HFFc6 (cell line): ENCODE results near the gene MAP2K4. TPM values are rescaled to one million over a fixed set of nuclear protein-coding genes. Genes with fewer than 3 reads are reported as not detected.

Source experiments
- DNase-seq: peaks from one replicate; pipeline ENCODE4 v3.0.0-alpha.2; 2018
- H3K27ac Mint-ChIP-seq: 2 replicates; pipeline ENCODE4 v1.8.0; 2020; ENCODE audit warnings: mild to moderate bottlenecking, mixed read lengths
- H3K27me3 Mint-ChIP-seq: 2 replicates; pipeline ENCODE4 v1.8.0; 2021; ENCODE audit warnings: mild to moderate bottlenecking, moderate library complexity, mixed read lengths; ENCODE audit not compliant: insufficient read depth
- H3K36me3 Mint-ChIP-seq: 2 replicates; pipeline ENCODE4 v1.8.0; 2021; ENCODE audit warnings: low read depth, mixed read lengths
- H3K4me1 Mint-ChIP-seq: 2 replicates; pipeline ENCODE4 v1.8.0; 2020; ENCODE audit warnings: low read depth, mixed read lengths
- H3K4me3 Mint-ChIP-seq: 2 replicates; pipeline ENCODE4 v1.8.0; 2020; ENCODE audit warnings: mild to moderate bottlenecking, moderate library complexity, mixed read lengths
- H3K9me3 Mint-ChIP-seq: 2 replicates; pipeline ENCODE4 v1.8.0; 2020; ENCODE audit warnings: mild to moderate bottlenecking, mixed read lengths
- CTCF ChIP-seq: fragments of 200-600 bp; sonication (generic); IDR thresholded peaks from 2 replicates; pipeline ENCODE4 v1.5.0; 2021; ENCODE audit warnings: antibody characterized with exemption, mild to moderate bottlenecking
- total RNA-seq, 6 experiments: library from RNA; stranded (reverse); fragmentation: NEBNext Ultra II Directional; extraction: Animal tissue kit (Norgen Biotek cat#: 25700); gene quantifications; 2 replicates in 1 of 6; 3 replicates in 5 of 6; pipeline ENCODE4 v1.2.3, GENCODE V29; 2021

Gene MAP2K4
- total RNA-seq, 6 experiments from 2014 or later, result 24.0 to 31.7 (median 26.9) TPM

- H3K4me3 Mint-ChIP-seq, result no peak overlapping the region
- no peaks in the 10 kb centered on the region; the same call in 1 of the 2 replicates for H3K27me3 Mint-ChIP-seq
- H3K36me3 Mint-ChIP-seq, result peaks cover 10% of the 10 kb centered on the region; the same call in 1 of the 2 replicates
- no peak for DNase-seq
- no peak overlapping the region for H3K27ac Mint-ChIP-seq
- H3K4me1 Mint-ChIP-seq, result peaks cover 43% of the 10 kb centered on the region
- no peaks in the 10 kb centered on the region for H3K9me3 Mint-ChIP-seq
- TF ChIP-seq CTCF, result no peak
Measured at GRCh38 chr17:12037970-12038369, 17.3 kb downstream of the MAP2K4 start.

DNA sequence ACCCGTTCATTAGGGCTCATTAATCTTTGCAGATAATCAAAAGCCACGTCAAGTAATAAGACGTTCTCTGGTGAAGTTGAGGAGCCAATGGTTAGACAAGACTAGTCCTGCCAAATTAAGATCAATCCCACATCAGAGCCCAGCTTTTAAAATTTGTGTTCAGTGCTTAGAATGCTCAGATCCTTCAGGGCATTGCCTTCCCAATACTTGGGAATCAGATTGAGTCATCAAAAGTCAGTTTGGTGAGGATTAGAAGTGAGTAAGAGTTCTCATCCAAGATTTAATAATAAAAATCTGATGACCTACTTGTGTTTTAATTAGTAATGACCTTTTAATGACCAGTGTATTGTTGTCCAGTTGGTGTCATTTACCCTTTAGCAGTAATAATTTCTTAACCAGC lies 19.8 kb downstream of the MAP2K4 start:
- Mint-ChIP-seq H3K4me3 (peak overlapping the region; percentile 71), H3K9me3 (no peaks in the 10 kb centered on the region), H3K4me1 (peaks cover 47% of the 10 kb centered on the region), H3K36me3 (0 out of 2 replicates have a peak, but pooled peaks cover 3% of the 10 kb centered on the region), H3K27ac (peak overlapping the region; percentile 63), H3K27me3 (no peaks in the 10 kb centered on the region; the same call in 1 of the 2 replicates)
- DNase-seq, result no peak
- TF ChIP-seq CTCF, result no peak

DNA sequence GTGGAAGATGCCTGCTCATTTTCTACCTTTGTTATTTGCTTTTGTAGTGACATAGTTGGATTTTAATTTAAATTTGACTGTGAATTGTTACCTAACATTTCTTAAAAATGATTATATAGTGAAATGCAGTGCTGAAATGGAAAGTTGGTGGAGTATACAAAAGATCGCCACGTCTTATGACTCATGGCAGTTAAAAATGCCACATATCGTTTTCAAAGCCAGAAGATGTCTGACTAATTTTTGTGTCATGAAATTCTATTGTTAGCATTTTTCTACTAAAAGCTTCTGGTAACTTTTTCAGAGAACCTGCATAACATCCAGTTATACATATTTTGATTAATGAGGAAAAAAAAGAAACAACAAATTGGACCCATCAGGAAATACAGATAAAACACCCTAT lies 20.6 kb downstream of the MAP2K4 start:
- Mint-ChIP-seq H3K36me3 (0 out of 2 replicates have a peak, but pooled peaks cover 4% of the 10 kb centered on the region), H3K27me3 (no peaks in the 10 kb centered on the region; the same call in 1 of the 2 replicates), H3K4me3 (peak overlapping the region; percentile 71), H3K27ac (peak overlapping the region; percentile 33), H3K9me3 (no peaks in the 10 kb centered on the region), H3K4me1 (peaks cover 54% of the 10 kb centered on the region)
- TF ChIP-seq CTCF, result no peak
- DNase-seq, result peak; percentile 76

GRCh38 chr17:12043702-12044101 lies 23.0 kb downstream of the MAP2K4 start:
- Mint-ChIP-seq H3K27me3 (no peaks in the 10 kb centered on the region; the same call in none of the 2 replicates), H3K4me3 (no peak overlapping the region), H3K27ac (no peak overlapping the region), H3K36me3 (peaks cover 9% of the 10 kb centered on the region; the same call in 1 of the 2 replicates), H3K4me1 (peaks cover 70% of the 10 kb centered on the region), H3K9me3 (no peaks in the 10 kb centered on the region)
- TF ChIP-seq CTCF, result no peak
- DNase-seq, result no peak

DNA sequence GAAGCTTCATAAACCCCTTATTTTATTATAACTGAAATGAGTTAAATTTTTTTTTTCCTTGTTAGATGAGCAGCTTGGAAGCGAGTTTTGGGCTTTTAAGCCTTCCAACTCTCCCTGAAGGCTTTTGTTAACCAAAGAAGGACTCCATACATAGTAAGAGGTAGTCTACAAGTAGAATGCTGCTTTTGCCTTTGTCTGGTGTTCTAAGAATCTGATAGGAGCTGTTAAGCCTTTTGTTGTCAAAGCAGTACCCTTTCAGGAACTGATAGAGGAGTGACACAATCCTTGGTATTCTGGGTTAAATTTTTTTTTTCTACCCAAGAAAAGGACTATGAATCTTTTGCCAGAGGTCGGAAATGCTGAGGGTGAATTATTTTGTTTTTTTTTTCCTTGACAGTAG lies 26.1 kb downstream of the MAP2K4 start:
- peaks cover 61% of the 10 kb centered on the region for H3K4me1 Mint-ChIP-seq
- no peak for TF ChIP-seq CTCF
- H3K27me3 Mint-ChIP-seq, result no peaks in the 10 kb centered on the region; the same call in none of the 2 replicates

More for the DNA sequence above, 26.1 kb downstream of the MAP2K4 start:
- Mint-ChIP-seq H3K4me3 (peak overlapping the region; percentile 15), H3K9me3 (no peaks in the 10 kb centered on the region), H3K27ac (peak overlapping the region; percentile 34), H3K36me3 (peaks cover 9% of the 10 kb centered on the region; the same call in 1 of the 2 replicates)
- DNase-seq, result no peak
